Stimulated activated CD4-positive, alpha-beta T cell treated with anti-CD3 and anti-CD28 coated beads, Interleukin-15, amount 100 ng/mL, for 48 hours (primary cell): Measurements from ENCODE around the gene ALKBH7.

Source experiments
- DNase-seq, 2 donors: peaks; one replicate each; pipeline ENCODE4 v3.0.0-alpha.2; 2020; ENCODE audit warnings: low read depth in 2 of 2

ALKBH7 gene

DNA sequence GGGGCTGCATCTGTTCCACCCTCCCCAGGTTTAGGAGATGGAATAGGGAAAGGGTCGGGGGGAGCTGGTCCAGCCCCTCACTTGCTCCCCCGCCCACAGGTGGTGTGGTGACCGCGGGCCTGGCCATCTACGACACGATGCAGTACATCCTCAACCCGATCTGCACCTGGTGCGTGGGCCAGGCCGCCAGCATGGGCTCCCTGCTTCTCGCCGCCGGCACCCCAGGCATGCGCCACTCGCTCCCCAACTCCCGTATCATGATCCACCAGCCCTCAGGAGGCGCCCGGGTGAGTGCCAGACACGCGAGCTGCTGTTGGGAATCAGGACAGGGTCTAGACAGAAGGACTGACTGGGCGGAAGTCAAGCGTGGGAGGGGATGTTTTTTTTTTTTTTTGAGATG lies 8.2 kb upstream of the ALKBH7 start:
- DNase-seq: no peak

DNA sequence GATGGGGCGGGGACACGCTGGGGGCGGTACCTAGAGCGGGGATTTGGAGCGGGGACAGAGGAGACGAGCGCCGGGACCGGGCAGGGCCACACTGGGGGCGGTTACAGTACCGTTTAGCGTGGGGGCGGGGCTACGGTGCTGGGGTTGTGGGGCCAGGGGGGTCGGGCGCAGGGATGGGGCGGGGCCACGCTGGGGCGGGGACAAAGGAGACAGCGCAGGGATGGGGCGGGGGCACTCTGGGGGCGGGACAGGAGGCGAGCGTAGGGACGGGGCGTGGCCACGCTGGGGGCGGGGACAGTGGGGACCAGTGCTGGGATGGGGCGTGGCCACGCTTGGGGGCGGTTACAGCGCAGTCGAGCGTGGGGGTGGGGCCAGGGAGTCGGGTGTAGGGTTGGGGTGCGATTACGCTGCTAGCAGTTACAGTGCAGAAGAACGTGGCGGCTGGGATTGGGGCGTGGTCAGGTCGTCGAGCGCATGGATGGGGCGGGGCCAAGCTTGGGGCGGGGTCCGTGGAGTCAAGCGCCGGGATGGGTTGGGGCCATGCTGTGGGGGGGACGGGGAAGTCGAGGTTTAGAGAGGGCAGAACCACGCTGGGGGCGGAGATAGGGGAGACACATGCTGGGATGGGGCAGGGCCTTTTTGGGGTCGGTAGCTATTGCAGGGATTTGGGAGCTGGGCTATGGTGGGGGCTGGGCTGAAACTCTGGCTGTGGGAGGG lies 660 bp downstream of the ALKBH7 start:
- DNase-seq: peak; percentile 100

DNA sequence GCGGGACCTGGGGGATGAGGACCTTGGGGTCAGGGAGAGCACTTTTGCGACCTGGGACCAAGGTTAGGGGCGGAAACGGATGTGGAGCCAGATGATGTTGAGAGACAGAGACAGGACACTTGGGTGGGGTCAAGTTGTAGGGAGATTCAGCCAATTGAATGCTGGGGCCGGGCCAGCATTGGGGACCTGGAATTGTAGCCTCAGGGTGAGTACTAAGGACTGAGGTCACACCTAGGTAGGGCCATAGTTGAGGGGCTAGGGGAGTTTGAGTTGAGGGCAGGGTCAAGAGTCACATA lies 1.2 kb downstream of the ALKBH7 start:
- no peak for DNase-seq

DNA sequence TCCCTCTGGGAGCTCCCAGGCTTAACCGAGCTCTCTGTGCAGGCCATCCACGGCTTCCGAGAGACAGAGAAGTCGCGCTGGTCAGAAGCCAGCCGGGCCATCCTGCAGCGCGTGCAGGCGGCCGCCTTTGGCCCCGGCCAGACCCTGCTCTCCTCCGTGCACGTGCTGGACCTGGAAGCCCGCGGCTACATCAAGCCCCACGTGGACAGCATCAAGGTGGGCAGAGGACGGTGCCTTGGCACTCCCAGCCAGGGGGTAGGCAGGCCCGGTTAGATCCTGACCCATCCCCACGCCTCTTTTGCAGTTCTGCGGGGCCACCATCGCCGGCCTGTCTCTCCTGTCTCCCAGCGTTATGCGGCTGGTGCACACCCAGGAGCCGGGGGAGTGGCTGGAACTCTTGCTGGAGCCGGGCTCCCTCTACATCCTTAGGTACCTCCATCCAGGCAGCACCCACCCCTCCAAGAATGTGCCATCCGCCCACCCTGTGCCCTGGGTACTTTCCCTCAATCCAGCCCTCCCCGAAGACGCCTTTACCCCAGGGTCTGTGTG lies 1.6 kb downstream of the ALKBH7 start:
- no peak for DNase-seq

DNA sequence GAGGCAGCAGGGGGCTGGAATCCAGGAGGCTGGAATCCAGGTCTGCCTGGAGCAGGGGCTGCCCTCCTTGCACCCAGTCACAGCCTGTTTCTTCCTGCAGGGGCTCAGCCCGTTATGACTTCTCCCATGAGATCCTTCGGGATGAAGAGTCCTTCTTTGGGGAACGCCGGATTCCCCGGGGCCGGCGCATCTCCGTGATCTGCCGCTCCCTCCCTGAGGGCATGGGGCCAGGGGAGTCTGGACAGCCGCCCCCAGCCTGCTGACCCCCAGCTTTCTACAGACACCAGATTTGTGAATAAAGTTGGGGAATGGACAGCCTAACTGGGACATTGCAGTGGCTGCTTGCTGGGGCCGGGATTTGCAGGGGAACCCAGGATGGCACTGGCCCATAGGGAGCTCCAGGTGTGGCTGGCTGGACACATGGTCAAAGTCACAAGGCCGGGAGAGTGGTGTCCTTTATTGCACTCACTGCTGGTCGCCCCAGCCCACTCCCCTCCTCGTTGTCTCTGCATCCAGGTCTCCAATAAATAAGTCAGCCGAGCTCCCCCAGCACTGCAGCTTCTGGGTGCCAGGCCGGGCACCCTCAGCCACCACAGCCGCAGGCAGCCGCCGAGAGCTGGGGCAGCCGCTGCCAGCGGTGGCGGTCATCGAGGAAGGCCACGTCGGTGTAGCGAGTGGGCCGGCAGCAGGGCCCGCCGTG lies 2.3 kb downstream of the ALKBH7 start:
- DNase-seq: no peak

- DNase-seq: no peak
Observed at GRCh38 chr19:6375411-6376010, 2.9 kb downstream of the ALKBH7 start, which contains the start of gene PSPN. PSPN (minus strand) TSS chr19:6375933; CDS start chr19:6375849, 84 bp downstream.

DNA sequence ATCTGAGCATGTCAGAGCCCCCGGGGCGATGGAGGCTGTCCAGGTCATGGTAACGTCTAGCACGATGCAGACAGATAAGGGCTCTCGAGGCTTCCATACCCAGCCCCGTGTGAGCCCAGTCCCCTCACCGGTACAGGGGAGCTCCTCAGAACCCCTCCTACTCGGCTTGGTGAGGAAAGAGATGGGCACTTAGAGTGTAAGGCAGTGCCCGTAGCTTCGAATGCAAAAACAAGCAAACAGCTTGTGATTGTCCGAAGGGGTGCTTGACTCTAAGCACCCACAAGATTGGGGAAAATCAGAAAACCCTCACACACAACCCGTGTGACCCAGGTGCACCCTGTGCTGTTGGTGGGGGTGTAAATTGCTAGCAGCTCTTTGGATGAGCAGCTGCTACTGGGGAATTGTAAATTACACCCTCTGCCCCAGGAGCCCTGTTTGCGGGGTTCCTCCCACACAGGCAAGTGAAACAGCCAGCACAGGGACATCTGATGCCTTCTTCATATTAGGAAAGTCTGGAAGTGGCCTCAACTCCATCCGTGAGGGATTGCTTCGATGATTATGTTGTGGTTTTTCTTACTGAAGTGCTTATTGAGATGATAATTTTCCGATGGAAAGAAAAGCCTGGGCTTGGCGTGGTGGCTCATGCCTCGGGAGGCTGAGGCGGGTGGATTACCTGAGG lies 4.1 kb downstream of the ALKBH7 start:
- DNase-seq: no peak

DNA sequence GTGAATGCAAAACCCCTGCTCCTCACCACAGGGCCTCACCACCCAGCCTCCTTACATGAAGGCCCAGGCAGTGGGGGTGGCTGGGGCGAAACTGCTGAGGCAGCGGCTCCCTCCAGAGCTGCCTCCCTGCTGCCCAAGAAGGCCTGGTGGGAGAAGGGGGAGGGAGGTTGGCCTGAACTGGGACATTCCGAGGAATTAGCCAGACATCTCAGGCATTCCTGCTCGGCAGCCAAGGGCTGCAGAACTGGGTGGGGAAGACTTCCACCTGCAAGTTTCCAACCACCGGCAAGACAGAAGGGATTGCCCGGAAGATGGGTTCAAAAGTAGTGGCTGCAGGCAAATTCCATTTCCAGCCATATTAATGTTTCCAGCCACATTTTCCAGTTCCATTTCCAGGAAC lies 5.4 kb downstream of the ALKBH7 start:
- no peak for DNase-seq

DNA sequence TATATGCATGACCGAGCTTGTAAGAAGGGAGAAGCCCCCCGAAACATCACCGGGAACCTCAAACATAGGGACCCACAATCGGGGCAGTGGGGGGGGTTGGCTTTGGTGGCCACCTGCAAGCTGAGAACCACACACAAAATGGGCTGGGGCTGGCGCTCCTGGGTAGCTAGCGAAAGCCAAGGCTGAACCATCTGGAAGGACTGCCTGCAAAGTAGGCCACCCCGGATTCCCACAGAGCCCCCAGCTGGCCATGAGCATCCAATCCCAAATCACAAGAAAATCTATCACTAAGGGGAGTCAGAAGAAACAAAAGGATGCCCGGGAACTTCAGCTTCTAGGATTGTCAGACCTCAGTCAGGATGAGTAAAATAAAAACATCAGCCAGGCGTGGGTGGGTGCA lies 5.9 kb downstream of the ALKBH7 start:
- DNase-seq: no peak

GRCh38 chr19:6379744-6380143 lies 7.2 kb downstream of the ALKBH7 start:
- no peak for DNase-seq

DNA sequence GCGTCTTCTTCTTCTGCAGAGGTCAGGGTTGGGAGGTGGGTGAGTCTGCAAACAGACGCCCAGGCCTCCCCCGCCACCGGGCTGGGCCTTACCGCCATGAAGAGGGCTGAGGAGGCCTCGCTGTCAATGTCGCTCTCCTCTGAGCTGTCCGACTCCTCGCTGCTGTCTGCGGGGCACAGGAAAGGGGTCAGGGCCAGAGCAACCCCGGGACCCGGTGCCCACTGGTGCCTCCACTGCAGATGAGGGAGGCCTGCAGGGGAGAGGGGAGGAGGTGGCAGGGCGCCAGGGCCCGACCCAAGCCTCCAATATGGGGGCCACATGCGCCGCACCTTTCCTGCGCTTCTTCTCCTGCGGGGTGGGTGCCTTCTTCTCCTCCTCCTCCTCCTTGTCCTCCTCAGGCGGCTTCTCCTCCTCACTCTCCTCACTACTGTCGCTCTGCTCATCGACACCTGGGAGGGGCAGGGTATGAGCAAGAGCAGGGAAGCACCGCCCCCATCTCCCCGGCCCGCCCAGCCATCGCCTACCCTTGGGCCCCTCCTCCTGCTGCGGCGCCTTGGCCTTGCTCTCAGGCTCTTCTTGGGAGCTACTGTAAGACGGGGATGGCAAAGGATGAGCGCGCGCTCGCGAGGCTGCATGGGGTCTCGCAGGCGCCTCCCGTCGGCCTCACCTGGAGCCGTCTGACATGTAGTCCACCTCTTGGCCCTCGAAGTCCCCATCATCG lies 8.6 kb downstream of the ALKBH7 start:
- no peak for DNase-seq

DNA sequence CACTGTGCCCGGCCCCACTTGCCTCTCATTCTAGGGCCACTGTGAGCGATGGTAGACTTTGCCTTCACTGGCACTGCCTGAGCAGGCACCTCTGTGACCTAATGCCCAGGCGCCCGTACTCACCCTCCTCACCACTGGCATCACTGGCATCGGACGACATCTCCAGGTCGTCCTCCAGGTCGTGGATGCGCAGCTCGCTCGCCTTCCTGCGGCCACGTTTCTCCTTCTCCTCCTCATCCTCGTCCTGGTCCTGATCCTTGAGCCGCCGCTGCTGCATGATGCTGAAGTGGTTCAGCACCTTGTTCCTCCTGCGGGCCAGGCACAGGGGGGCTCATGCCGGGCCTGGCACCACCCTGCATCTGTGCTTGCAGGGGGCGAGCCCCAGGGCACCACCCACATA lies 10.6 kb downstream of the ALKBH7 start:
- no peak for DNase-seq

- no peak for DNase-seq
Observed at GRCh38 chr19:6384381-6384780, 11.8 kb downstream of the ALKBH7 start.

DNA sequence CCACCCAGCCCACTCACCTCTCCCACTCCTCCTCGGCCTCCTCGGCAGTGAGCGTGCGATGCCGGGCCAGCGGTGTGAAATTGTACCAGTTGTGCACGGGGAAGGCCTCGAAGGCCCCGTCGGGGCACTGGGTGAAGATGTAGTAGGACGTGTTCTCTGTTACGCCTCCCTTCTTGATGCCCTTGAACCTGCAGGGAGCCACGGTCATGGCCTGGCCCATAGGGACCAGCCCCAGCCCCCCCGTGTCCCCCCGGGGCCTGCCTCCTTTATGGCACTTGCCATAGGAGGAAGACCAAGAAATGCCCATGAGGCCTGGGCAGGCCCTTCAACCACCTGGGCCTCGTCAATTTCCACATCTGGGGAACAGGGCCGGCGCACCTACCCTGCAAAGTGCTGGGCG lies 14.8 kb downstream of the ALKBH7 start:
- no peak for DNase-seq

DNA sequence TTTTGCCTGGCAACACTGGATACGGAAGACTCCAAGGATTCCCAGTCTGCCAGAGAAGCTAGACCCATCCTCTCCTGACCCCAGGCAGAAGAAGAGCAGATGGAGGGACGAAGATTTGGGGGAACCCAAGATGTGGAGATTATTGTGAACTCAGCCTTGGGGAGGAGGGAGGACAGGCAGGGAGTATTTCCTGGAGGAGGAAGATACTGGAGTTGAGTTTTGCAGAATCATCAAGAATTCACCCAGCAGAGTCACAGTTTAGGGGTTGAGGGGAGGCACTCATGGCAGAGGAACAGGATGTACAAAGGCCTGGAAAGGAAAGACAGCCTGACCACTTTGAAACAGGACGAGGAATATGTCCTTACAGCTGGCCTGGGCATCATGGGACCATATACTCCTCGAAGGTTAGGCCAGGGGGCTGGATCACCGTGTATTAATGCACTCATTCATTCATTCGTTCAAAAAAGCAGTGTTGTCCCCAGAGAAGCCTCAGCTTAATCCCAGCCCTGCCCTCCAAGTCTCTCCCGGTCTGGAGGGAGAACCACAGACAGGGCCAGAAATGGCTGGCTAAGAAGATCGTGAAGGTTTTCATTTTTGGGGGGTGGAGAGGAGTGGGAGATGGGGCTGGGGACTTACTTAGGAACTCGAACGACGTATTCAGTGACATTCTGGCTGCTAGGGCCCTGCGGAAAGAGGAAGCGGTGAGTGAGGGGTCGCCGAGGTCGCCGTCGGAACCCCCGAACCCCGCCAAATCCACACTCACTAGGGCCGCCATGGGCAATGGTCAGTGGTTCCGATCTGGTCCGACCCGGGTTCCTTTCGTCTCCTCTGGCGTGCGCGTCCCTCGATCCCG lies 19.9 kb downstream of the ALKBH7 start:
- DNase-seq: no peak

- peak; percentile 91 for DNase-seq
Observed at GRCh38 chr19:6393074-6393982, 20.7 kb downstream of the ALKBH7 start, which contains the start of gene GTF2F1. GTF2F1 (minus strand) TSS chr19:6393164; CDS start chr19:6392995, 169 bp downstream.

- DNase-seq: peak in 1 of 2 donors; percentile 69
Observed at GRCh38 chr19:6393983-6394412, 21.4 kb downstream of the ALKBH7 start.

DNA sequence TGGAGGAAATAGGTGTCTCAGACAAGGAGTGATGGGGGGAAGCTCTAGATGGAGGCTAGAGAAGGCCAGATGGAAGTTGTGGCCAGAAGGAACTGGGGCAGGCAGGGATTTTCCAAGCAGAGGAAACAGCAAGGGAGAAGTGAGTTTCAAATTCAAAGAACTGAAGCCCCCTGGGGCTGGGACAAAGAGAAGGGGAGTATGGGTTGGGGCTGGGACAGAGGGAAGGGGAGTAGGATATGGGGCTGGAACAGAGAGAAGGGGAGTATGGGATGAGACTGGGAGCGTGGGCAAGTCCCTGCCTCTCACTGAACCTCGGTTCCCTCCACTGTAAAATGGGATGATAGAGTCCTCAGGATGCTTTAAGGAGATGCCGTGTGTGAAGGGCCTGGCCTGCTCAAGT lies 22.2 kb downstream of the ALKBH7 start:
- DNase-seq: no peak

DNA sequence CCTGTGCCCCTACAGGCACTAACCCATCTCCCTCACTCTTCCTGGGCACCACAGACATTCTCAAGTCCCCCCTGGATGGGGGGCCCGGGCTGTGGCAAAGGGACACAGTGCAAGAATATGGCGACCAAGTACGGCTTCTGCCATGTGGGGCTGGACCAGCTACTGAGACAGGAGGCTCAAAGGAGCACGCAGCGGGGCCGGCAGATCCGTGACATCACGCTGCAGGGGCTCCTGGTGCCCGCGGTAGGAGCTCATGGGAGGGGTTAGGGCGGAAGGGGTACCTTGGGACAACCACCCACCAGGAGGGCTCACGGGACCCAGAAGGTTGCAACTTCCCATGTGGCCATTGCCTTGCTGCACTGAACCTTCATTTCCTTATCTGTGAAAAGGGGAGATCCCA lies 23.7 kb downstream of the ALKBH7 start:
- no peak for DNase-seq
